ENCODE data around the gene PDZD2. TPM values are rescaled to one million over a fixed set of nuclear protein-coding genes. Genes with fewer than 3 reads are reported as not detected.

Gene PDZD2
- polyA plus RNA-seq, 1 donor from 2014 or later = 3.1 TPM

DNA sequence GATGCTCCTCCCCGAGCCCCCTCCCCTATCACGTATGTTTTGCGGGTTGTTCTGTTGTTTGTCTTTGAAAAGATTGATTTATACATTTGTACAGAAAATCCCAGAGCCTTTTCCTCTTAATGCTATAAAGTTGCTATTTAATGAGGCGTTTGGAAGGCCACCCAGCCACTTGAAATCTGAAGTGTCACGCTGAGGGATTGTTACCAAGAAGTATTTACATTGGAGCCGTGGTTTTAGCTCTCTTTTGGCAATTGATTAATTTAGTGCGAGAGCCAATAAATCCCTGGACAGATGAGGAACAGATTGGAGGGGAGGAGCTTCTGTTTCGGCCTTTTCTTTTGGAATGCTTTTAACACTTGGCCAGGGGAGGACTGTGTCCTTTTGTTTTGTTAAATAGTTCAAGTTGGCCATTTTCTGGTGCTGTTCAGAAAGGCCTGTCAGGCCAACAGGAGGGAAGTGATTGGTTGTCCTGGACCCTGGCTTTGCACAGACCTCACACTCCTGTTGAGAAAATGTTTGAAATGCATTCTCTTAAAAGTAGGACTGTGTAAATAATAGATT is 250.2 kb downstream of the PDZD2 start:
- Histone ChIP-seq H3K4me2 (ENCODE audit: low read length) (no peak overlapping the region), H3K9me3 (ENCODE audit: low read length) (no peaks in the 10 kb centered on the region), H3K79me2 (replicated peaks; ENCODE audit: insufficient read depth, low read length) (no peaks in the 10 kb centered on the region), H3K36me3 (ENCODE audit: insufficient read depth, low read length) (no peaks in the 10 kb centered on the region), H3K9me2 (ENCODE audit: insufficient read depth, low read length) (no peaks in the 10 kb centered on the region), H3K27me3 (ENCODE audit: insufficient read depth, low read depth, low read length) (no peaks in the 10 kb centered on the region), H3K4me3 (ENCODE audit: low read length) (no peak overlapping the region), H3K9ac (ENCODE audit: low read length) (no peak overlapping the region), H2AFZ (ENCODE audit: low read depth, low read length) (no peak overlapping the region), H3K27ac (ENCODE audit: low read length) (no peak overlapping the region), H3F3A (ENCODE audit: insufficient read depth, low read length, poor library complexity, severe bottlenecking) (no peaks in the 10 kb centered on the region), H4K20me1 (ENCODE audit: insufficient read depth) (no peaks in the 10 kb centered on the region)
- no peak for TF ChIP-seq MXI1 (conservative IDR thresholded peaks at IDR 0.05; ENCODE audit: poor library complexity, severe bottlenecking)
- TF ChIP-seq, protein P1, sequence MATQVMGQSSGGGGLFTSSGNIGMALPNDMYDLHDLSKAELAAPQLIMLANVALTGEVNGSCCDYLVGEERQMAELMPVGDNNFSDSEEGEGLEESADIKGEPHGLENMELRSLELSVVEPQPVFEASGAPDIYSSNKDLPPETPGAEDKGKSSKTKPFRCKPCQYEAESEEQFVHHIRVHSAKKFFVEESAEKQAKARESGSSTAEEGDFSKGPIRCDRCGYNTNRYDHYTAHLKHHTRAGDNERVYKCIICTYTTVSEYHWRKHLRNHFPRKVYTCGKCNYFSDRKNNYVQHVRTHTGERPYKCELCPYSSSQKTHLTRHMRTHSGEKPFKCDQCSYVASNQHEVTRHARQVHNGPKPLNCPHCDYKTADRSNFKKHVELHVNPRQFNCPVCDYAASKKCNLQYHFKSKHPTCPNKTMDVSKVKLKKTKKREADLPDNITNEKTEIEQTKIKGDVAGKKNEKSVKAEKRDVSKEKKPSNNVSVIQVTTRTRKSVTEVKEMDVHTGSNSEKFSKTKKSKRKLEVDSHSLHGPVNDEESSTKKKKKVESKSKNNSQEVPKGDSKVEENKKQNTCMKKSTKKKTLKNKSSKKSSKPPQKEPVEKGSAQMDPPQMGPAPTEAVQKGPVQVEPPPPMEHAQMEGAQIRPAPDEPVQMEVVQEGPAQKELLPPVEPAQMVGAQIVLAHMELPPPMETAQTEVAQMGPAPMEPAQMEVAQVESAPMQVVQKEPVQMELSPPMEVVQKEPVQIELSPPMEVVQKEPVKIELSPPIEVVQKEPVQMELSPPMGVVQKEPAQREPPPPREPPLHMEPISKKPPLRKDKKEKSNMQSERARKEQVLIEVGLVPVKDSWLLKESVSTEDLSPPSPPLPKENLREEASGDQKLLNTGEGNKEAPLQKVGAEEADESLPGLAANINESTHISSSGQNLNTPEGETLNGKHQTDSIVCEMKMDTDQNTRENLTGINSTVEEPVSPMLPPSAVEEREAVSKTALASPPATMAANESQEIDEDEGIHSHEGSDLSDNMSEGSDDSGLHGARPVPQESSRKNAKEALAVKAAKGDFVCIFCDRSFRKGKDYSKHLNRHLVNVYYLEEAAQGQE (IDR thresholded peaks at IDR 0.05; ENCODE audit: borderline replicate concordance) = no peak
- TF ChIP-seq SMC3 (conservative IDR thresholded peaks at IDR 0.05; ENCODE audit: poor library complexity) = no peak
- no peak for TF ChIP-seq EP300 (conservative IDR thresholded peaks at IDR 0.05; ENCODE audit: poor library complexity, severe bottlenecking)
- TF ChIP-seq, protein P2, sequence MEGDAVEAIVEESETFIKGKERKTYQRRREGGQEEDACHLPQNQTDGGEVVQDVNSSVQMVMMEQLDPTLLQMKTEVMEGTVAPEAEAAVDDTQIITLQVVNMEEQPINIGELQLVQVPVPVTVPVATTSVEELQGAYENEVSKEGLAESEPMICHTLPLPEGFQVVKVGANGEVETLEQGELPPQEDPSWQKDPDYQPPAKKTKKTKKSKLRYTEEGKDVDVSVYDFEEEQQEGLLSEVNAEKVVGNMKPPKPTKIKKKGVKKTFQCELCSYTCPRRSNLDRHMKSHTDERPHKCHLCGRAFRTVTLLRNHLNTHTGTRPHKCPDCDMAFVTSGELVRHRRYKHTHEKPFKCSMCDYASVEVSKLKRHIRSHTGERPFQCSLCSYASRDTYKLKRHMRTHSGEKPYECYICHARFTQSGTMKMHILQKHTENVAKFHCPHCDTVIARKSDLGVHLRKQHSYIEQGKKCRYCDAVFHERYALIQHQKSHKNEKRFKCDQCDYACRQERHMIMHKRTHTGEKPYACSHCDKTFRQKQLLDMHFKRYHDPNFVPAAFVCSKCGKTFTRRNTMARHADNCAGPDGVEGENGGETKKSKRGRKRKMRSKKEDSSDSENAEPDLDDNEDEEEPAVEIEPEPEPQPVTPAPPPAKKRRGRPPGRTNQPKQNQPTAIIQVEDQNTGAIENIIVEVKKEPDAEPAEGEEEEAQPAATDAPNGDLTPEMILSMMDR (IDR thresholded peaks at IDR 0.05; ENCODE audit: poor library complexity, severe bottlenecking) = no peak
- TF ChIP-seq EZH2 (IDR thresholded peaks at IDR 0.05; ENCODE audit: borderline replicate concordance, insufficient read depth, low read length, poor library complexity, severe bottlenecking) = no peak
- no peak for TF ChIP-seq POLR2AphosphoS5 (IDR thresholded peaks at IDR 0.05)
- no peak for TF ChIP-seq TAF1 (IDR thresholded peaks at IDR 0.05; ENCODE audit: low read depth)
- no peak for TF ChIP-seq RAD21 (conservative IDR thresholded peaks at IDR 0.05)

DNA sequence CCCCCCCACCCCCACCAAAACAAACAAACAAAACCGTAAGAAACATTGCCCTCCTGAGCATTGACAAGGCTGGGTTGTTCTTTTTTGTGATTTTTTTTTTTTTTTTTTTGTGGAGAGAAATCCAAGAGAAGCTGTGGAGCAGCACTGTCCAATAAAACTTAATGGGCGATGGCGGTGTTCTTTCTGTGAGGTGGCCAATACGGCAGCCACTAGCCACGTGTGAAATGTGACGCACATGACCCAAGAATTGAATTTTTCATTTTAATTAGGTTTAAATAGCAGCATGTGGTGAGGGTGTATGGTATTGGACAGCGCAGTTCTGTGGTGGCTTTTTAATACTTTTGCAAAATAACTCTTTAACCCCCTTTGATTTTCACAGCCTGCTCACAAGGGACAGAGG is 251.1 kb downstream of the PDZD2 start:
- Histone ChIP-seq H3K9me3 (ENCODE audit: low read length) (no peaks in the 10 kb centered on the region), H3K79me2 (replicated peaks; ENCODE audit: insufficient read depth, low read length) (no peaks in the 10 kb centered on the region), H3F3A (ENCODE audit: insufficient read depth, low read length, poor library complexity, severe bottlenecking) (no peaks in the 10 kb centered on the region), H3K4me3 (ENCODE audit: low read length) (no peak overlapping the region), H4K20me1 (ENCODE audit: insufficient read depth) (no peaks in the 10 kb centered on the region), H3K4me2 (ENCODE audit: low read length) (no peak overlapping the region), H3K9ac (ENCODE audit: low read length) (no peak overlapping the region), H3K36me3 (ENCODE audit: insufficient read depth, low read length) (no peaks in the 10 kb centered on the region), H3K27ac (ENCODE audit: low read length) (no peak overlapping the region), H2AFZ (ENCODE audit: low read depth, low read length) (no peak overlapping the region), H3K9me2 (ENCODE audit: insufficient read depth, low read length) (no peaks in the 10 kb centered on the region), H3K27me3 (ENCODE audit: insufficient read depth, low read depth, low read length) (no peaks in the 10 kb centered on the region)
- no peak for TF ChIP-seq TAF1 (IDR thresholded peaks at IDR 0.05; ENCODE audit: low read depth)
- no peak for TF ChIP-seq MXI1 (conservative IDR thresholded peaks at IDR 0.05; ENCODE audit: poor library complexity, severe bottlenecking)
- TF ChIP-seq, protein P2 (IDR thresholded peaks at IDR 0.05; ENCODE audit: poor library complexity, severe bottlenecking) = no peak
- TF ChIP-seq, protein P1 (IDR thresholded peaks at IDR 0.05; ENCODE audit: borderline replicate concordance) = no peak
- no peak for TF ChIP-seq EP300 (conservative IDR thresholded peaks at IDR 0.05; ENCODE audit: poor library complexity, severe bottlenecking)
- TF ChIP-seq SMC3 (conservative IDR thresholded peaks at IDR 0.05; ENCODE audit: poor library complexity) = no peak
- no peak for TF ChIP-seq RAD21 (conservative IDR thresholded peaks at IDR 0.05)
- no peak for TF ChIP-seq EZH2 (IDR thresholded peaks at IDR 0.05; ENCODE audit: borderline replicate concordance, insufficient read depth, low read length, poor library complexity, severe bottlenecking)
- no peak for TF ChIP-seq POLR2AphosphoS5 (IDR thresholded peaks at IDR 0.05)
